H7 (cell line): Measurements from ENCODE around the gene ST6GALNAC1. TPM values are rescaled to one million over a fixed set of nuclear protein-coding genes. Genes with fewer than 3 reads are reported as not detected.
A peak's percentile ranks its signal among the peaks of the same experiment; 100 is the strongest.

Experiments used
- DNase-seq: peaks from one replicate; pipeline ENCODE4 v3.0.0; 2012
- H3K27me3 ChIP-seq: 2 replicates; pipeline ENCODE4 v1.6.0; 2011; ENCODE audit warnings: mild to moderate bottlenecking, low read length; ENCODE audit not compliant: control insufficient read depth, insufficient read depth
- H3K36me3 ChIP-seq: replicated peaks from 2 replicates; pipeline ENCODE4 v1.5.1; 2011; ENCODE audit warnings: low read length; ENCODE audit not compliant: control insufficient read depth, insufficient read depth
- H3K4me3 ChIP-seq: 2 replicates; pipeline ENCODE4 v1.5.1; 2011; ENCODE audit warnings: low read depth, mild to moderate bottlenecking, control low read depth, low read length, moderate library complexity; ENCODE audit not compliant: insufficient read depth
- total RNA-seq: library from RNA; depleted of rRNA; stranded (reverse); fragments of >200 nt; shearing (Covaris generic); gene quantifications from 2 replicates; pipeline ENCODE4 v1.2.3, GENCODE V29; 2014

Gene ST6GALNAC1
- total RNA-seq, 1 experiment from 2014 or later = not detected

DNA sequence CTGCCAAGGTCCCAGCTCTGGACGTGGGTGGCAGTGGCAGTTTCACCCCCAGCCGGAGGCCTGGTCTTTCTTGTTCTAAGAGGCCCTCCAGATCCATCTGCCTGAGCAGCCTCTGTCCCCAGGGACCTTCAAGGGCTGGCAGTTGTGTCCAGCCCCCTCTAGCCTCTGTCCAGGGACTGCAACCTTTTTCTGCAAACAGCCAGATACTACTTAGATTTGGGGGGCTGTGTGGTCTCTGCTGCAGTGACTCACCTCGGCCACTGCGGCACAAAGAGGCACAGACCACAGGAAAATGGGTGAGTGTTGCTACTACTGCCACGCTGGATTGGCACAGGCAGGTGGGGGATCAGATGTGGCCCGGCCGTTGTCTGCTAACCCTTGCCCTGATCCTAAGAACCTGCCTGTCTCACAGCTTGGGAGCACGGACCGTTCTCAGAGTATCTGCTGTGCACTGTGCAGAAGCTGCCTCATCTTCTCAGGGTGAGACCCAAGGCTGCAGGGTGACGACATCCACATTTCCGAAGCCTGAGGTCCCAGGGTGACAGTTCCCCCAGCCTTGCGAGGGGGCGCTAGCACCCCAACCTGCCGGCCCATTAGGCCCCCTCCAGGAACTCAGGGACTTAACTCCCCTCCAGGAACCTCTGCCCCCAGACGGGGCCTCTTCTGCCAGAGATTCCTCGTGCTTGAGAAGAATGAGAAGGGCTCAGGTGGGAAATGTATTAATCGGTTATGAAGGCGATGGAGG lies 39.6 kb upstream of the ST6GALNAC1 start:
- H3K27me3 ChIP-seq = no peaks in the 10 kb centered on the region
- no peak overlapping the region for H3K4me3 ChIP-seq
- peak; percentile 91 for DNase-seq
- no peaks in the 10 kb centered on the region for H3K36me3 ChIP-seq

DNA sequence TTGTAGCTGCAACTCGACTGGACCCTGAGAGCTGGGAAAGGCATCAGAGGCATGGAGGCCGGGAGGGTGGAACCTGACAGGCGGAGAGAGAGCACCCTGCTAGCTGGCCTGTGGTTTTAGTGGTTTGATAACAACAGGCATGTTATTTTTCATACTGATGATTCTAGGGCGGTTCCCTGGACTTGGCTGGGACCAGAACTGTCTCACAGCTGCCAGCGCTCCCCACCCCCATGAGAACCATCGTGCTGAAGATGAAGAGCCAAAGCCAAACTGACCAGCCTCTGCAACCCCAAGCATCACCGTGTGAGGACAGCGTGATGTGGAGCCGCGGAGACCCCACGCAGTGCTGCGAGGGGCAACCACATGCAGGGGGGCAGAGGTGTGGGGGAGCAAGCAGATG lies 38.7 kb upstream of the ST6GALNAC1 start:
- no peak for DNase-seq
- Histone ChIP-seq H3K36me3 (no peaks in the 10 kb centered on the region), H3K4me3 (no peak overlapping the region), H3K27me3 (no peaks in the 10 kb centered on the region)

DNA sequence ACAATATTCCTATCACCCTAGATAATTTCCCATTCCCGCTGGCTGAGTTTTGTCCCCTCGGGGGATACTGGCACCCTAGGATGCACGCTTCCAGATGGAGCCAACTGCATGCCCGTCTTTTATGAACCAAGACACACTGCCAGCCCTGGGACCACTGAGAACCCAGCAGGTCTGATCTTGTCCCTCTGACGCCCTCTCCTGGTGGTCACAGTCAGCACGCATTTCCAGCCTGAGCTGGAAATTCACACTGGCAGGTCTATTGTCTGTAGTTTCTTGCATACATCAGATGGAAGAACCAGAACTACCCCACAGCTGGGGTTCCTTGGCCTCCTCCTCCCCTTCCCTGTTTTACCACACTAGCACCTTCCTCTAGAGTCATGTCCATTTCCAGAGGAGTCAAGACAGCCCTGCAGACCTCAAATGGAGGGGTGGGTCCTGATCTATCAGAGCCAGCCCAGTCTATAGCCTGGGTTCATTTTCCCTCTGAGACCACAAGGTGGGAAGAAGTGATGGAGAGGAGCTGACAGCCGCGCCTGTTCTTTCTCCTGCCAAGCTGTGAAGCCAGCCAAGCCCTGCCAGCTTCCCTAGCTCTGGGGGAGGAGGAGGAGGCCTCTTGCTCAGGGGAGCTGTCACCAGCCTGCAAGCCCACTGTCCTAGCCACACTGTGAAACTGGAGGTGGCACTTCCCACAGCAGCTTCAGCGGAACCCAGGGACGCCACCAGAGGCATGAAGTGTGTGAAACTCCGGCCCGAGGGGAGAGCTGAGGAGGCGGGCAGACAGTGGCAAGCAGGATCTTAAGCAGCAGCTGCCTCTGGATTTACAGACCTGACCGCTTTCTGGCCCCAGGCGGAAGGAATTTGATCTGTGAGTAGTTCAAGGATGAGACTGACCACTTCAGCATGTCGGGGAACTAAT lies 37.9 kb upstream of the ST6GALNAC1 start:
- DNase-seq = peak; percentile 91
- Histone ChIP-seq H3K27me3 (no peaks in the 10 kb centered on the region), H3K4me3 (no peak overlapping the region), H3K36me3 (no peaks in the 10 kb centered on the region)

- DNase-seq = no peak
- Histone ChIP-seq H3K36me3 (no peaks in the 10 kb centered on the region), H3K27me3 (no peaks in the 10 kb centered on the region), H3K4me3 (no peak overlapping the region)
Observed at GRCh38 chr17:76679239-76679638, 35.7 kb upstream of the ST6GALNAC1 start.

DNA sequence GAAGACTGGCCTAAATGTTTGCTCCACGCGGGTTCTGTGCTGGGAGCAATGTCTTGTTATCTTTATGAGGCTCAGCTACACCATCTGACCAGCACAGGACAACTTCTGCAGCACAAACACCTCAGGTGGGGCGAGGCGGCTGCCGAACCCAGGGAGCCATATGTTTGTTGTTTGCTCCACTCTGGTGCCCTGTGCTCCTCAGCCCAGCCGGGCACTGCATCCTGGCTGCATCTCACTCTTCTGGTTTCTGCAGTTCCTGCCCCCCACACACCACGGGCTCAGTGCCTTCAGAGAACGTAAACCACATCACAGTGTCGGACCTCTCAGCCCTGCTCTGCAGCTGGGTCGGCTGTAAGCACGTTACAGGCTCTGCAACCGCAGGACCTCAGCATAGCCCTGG lies 34.8 kb upstream of the ST6GALNAC1 start:
- Histone ChIP-seq H3K36me3 (no peaks in the 10 kb centered on the region), H3K4me3 (no peak overlapping the region), H3K27me3 (no peaks in the 10 kb centered on the region)
- DNase-seq = no peak

GRCh38 chr17:76677406-76677805 lies 33.8 kb upstream of the ST6GALNAC1 start:
- DNase-seq = no peak
- Histone ChIP-seq H3K4me3 (no peak overlapping the region), H3K36me3 (no peaks in the 10 kb centered on the region), H3K27me3 (no peaks in the 10 kb centered on the region)

- no peak overlapping the region for H3K4me3 ChIP-seq
- H3K27me3 ChIP-seq = no peaks in the 10 kb centered on the region
- no peak for DNase-seq
- H3K36me3 ChIP-seq = no peaks in the 10 kb centered on the region
Observed at GRCh38 chr17:76676629-76677028, 33.1 kb upstream of the ST6GALNAC1 start.

- DNase-seq = no peak
Observed at GRCh38 chr17:76675648-76676047, 32.1 kb upstream of the ST6GALNAC1 start.

DNA sequence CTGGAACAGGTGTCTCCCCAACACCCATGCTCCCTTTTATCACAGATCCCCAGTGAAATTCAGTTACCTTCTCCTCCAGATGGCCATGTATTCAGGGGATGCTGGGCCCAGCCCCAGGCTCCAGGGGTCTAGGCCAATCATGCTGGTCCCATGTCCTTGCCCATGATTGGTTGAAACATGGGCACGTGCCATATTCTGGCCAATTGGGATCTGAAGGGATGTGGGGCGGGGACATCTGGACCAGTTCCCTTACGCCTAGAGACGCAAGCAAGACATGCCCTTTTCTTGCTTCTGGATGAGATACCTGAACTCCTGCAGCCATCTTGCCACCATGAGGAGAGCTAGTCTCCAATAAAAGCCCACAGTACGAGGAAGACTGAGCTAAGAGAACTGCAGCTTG lies 31.0 kb upstream of the ST6GALNAC1 start:
- Histone ChIP-seq H3K27me3 (no peaks in the 10 kb centered on the region), H3K4me3 (no peak overlapping the region), H3K36me3 (no peaks in the 10 kb centered on the region)
- peak; percentile 54 for DNase-seq

More at GRCh38 chr17:76675648-76676047, 32.1 kb upstream of the ST6GALNAC1 start:
- Histone ChIP-seq H3K4me3 (no peak overlapping the region), H3K36me3 (no peaks in the 10 kb centered on the region), H3K27me3 (no peaks in the 10 kb centered on the region)

DNA sequence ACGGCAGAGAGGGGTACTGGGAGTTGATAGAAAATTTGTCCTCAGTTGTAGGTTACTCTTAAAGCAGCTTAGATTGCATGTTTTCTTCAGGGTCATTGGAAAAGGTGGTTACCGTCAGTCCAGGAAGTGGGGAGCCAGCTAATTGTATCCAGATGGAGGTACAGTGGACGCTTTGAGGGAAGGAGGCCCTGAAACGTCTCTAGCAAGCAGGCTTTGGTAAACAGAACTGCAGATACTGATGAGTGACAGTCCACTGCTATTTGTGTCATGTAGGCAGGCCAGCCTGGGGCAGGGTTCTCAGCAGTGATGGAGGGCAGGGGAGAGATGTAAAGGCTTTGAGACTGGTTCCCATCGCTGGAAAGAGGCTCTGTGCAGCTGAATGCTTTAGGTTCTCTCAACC lies 30.2 kb upstream of the ST6GALNAC1 start:
- Histone ChIP-seq H3K36me3 (no peaks in the 10 kb centered on the region), H3K27me3 (no peaks in the 10 kb centered on the region), H3K4me3 (no peak overlapping the region)
- no peak for DNase-seq

- no peak overlapping the region for H3K4me3 ChIP-seq
- no peaks in the 10 kb centered on the region for H3K36me3 ChIP-seq
- no peak for DNase-seq
- H3K27me3 ChIP-seq = no peaks in the 10 kb centered on the region
Observed at GRCh38 chr17:76672892-76673291, 29.3 kb upstream of the ST6GALNAC1 start.

GRCh38 chr17:76672270-76672851 lies 28.8 kb upstream of the ST6GALNAC1 start:
- H3K27me3 ChIP-seq = no peaks in the 10 kb centered on the region
- peak overlapping the region; percentile 68 for H3K4me3 ChIP-seq

GRCh38 chr17:76671912-76672262 lies 28.3 kb upstream of the ST6GALNAC1 start:
- H3K36me3 ChIP-seq = no peaks in the 10 kb centered on the region
- no peaks in the 10 kb centered on the region for H3K27me3 ChIP-seq
- DNase-seq = no peak
- H3K4me3 ChIP-seq = peak overlapping the region; percentile 68

More at GRCh38 chr17:76672270-76672851, 28.8 kb upstream of the ST6GALNAC1 start:
- no peaks in the 10 kb centered on the region for H3K36me3 ChIP-seq
- peak; percentile 11 for DNase-seq

GRCh38 chr17:76671123-76671911 lies 27.8 kb upstream of the ST6GALNAC1 start:
- peak overlapping the region; percentile 68 for H3K4me3 ChIP-seq
- H3K27me3 ChIP-seq = no peaks in the 10 kb centered on the region
- H3K36me3 ChIP-seq = no peaks in the 10 kb centered on the region
- peak; percentile 99 for DNase-seq
